Activated naive CD8-positive, alpha-beta T cell (primary cell): ENCODE measurements around the gene HDAC3.

Source experiments
- H3K27ac Mint-ChIP-seq: one replicate; pipeline ENCODE4 v1.8.0; 2021; ENCODE audit warnings: mixed read lengths
- H3K27me3 Mint-ChIP-seq: one replicate; pipeline ENCODE4 v1.8.0; 2021; ENCODE audit warnings: mixed read lengths
- H3K36me3 Mint-ChIP-seq: one replicate; pipeline ENCODE4 v1.8.0; 2021; ENCODE audit warnings: mixed read lengths
- H3K4me1 Mint-ChIP-seq: one replicate; pipeline ENCODE4 v1.8.0; 2021; ENCODE audit warnings: low read depth, mixed read lengths
- H3K4me3 Mint-ChIP-seq: one replicate; pipeline ENCODE4 v1.8.0; 2021; ENCODE audit warnings: mild to moderate bottlenecking, mixed read lengths
- H3K9me3 Mint-ChIP-seq: one replicate; pipeline ENCODE4 v1.8.0; 2021; ENCODE audit warnings: low read depth, mixed read lengths

The HDAC3 gene

GRCh38 chr5:141573489-141574121, 63.0 kb downstream of the HDAC3 start:
- H3K4me3 Mint-ChIP-seq = no peak overlapping the region
- H3K9me3 Mint-ChIP-seq = no peaks in the 10 kb centered on the region
- H3K27ac Mint-ChIP-seq = no peak overlapping the region
- no peaks in the 10 kb centered on the region for H3K27me3 Mint-ChIP-seq
- H3K4me1 Mint-ChIP-seq = no peaks in the 10 kb centered on the region
- peaks cover 17% of the 10 kb centered on the region for H3K36me3 Mint-ChIP-seq
